GM12878 (cell line): Measurements from ENCODE around the gene OR13J1. TPM values are rescaled to one million over a fixed set of nuclear protein-coding genes. Genes with fewer than 3 reads are reported as not detected.

ENCODE experiments used
- ATAC-seq: fragments of 200-7000 bp; cut with Tn5 transposase; 3 replicates; pipeline ENCODE4 v1.9.1; 2020; ENCODE audit warnings: mild to moderate bottlenecking, moderate library complexity
- BruUV-seq: library from RNA; stranded (reverse); fragments of 400-500 nt; replicated peaks from 2 replicates; lab custom pipeline; 2021; lab: Mats Ljungman, UMichigan
- CTCF ChIA-PET: fragments of 300-600 bp; sonication (Branson Sonifier 250); formaldehyde crosslinking; extraction: SDS; loops from one replicate; lab custom pipeline; 2021; ENCODE audit warnings: inconsistent platforms; lab: Yijun Ruan, JAX
- POLR2A ChIA-PET: fragments of 350-600 bp; formaldehyde crosslinking; extraction: SDS; loops from one replicate; lab custom pipeline; 2021; ENCODE audit warnings: inconsistent platforms; lab: Charles Lee
- RAD21 ChIA-PET: fragments of 300-600 bp; sonication (Branson Sonifier 250); formaldehyde crosslinking; loops from one replicate; lab custom pipeline; 2023; ENCODE audit warnings: antibody characterized with exemption; ENCODE audit not compliant: unreplicated experiment; lab: Charles Lee
- SMC1A ChIA-PET: fragments of 300-600 bp; sonication (Branson Sonifier 250); formaldehyde crosslinking; loops from one replicate; lab custom pipeline; 2023; ENCODE audit not compliant: unreplicated experiment, uncharacterized antibody; lab: Charles Lee
- DNase-seq: peaks from one replicate; pipeline ENCODE4 v3.0.0-alpha.2; 2011; ENCODE audit warnings: low read depth, low spot score
- FAIRE-seq: peaks from 3 replicates; lab custom pipeline; 2011; peaks lifted over from hg19 to GRCh38; lab: Jason Lieb, UNC
- H2AFZ ChIP-seq: 2 replicates; pipeline ENCODE4 v1.6.0; 2011; ENCODE audit warnings: low read depth, low read length, control low read depth; ENCODE audit not compliant: control insufficient read depth
- H3K27ac ChIP-seq: 2 replicates; pipeline ENCODE4 v1.5.1; 2011; ENCODE audit warnings: control low read depth; ENCODE audit not compliant: control insufficient read depth, insufficient read depth
- H3K27me3 ChIP-seq, 2 experiments: replicated peaks in 1 of 2; 2 replicates each; pipeline versions ENCODE4 v1.6.0 to v1.6.1; 2011; ENCODE audit warnings: low read length in 1 of 2; ENCODE audit not compliant: control insufficient read depth in 2 of 2, insufficient read depth in 2 of 2
- H3K36me3 ChIP-seq, 2 experiments: 2 replicates each; pipeline ENCODE4 v1.5.1; 2011; ENCODE audit warnings: low read length in 1 of 2; ENCODE audit not compliant: control insufficient read depth in 2 of 2, insufficient read depth in 2 of 2
- H3K4me1 ChIP-seq: 2 replicates; pipeline ENCODE4 v1.6.1; 2011; ENCODE audit warnings: mild to moderate bottlenecking, low read length, moderate library complexity, mixed read lengths; ENCODE audit not compliant: control insufficient read depth, insufficient read depth
- H3K4me2 ChIP-seq: 2 replicates; pipeline ENCODE4 v1.6.0; 2011; ENCODE audit warnings: control low read depth; ENCODE audit not compliant: control insufficient read depth, insufficient read depth
- H3K4me3 ChIP-seq: fragments of 200-600 bp; sonication (generic); 2 replicates; pipeline ENCODE4 v1.5.1; 2016
- H3K79me2 ChIP-seq: 2 replicates; pipeline ENCODE4 v1.6.0; 2011; ENCODE audit warnings: low read length; ENCODE audit not compliant: control insufficient read depth, insufficient read depth
- H3K9ac ChIP-seq: 2 replicates; pipeline ENCODE4 v1.8.0; 2011; ENCODE audit warnings: low read length, control low read depth, mixed read lengths; ENCODE audit not compliant: control insufficient read depth, insufficient read depth
- H3K9me3 ChIP-seq: replicated peaks from 3 replicates; pipeline ENCODE4 v1.5.1; 2011; ENCODE audit warnings: mild to moderate bottlenecking, low read length; ENCODE audit not compliant: control insufficient read depth, insufficient read depth
- H4K20me1 ChIP-seq: 2 replicates; pipeline ENCODE4 v1.6.0; 2011; ENCODE audit not compliant: control insufficient read depth, insufficient read depth
- ASH2L ChIP-seq: fragments of 300-600, 200-600 bp; sonication (generic); IDR thresholded peaks from 2 replicates; pipeline ENCODE4 v1.6.1; 2017; ENCODE audit warnings: low read depth, mild to moderate bottlenecking, borderline replicate concordance
- BMI1 ChIP-seq: fragments of 450-650 bp; IDR thresholded peaks from 2 replicates; pipeline ENCODE4 v1.6.1; 2016; ENCODE audit warnings: mild to moderate bottlenecking, moderate library complexity, borderline replicate concordance
- CBX5 ChIP-seq: sonication (generic); IDR thresholded peaks from 2 replicates; pipeline ENCODE4 v1.6.1; 2016; ENCODE audit warnings: low read depth, moderate library complexity, mild to moderate bottlenecking, inconsistent platforms
- CREM ChIP-seq: IDR thresholded peaks from 2 replicates; pipeline ENCODE4 v1.6.1; 2014; ENCODE audit warnings: antibody characterized with exemption, low read depth
- E2F4 ChIP-seq: IDR thresholded peaks from 2 replicates; pipeline ENCODE4 v1.6.1; 2012; ENCODE audit warnings: low read depth, low read length, improper control_type of control experiment
- EP300 ChIP-seq, 2 experiments: fragments of 150-350 bp in 1 of 2; IDR thresholded peaks; 2 replicates each; pipeline ENCODE4 v1.6.1; 2011 to 2012; ENCODE audit warnings: low read depth in 2 of 2, low read length in 2 of 2, borderline replicate concordance in 1 of 2, improper control_type of control experiment in 1 of 2, inconsistent platforms in 1 of 2; ENCODE audit not compliant: control insufficient read depth in 1 of 2
- FOS ChIP-seq: IDR thresholded peaks from 3 replicates; pipeline ENCODE4 v1.6.1; 2011; ENCODE audit warnings: borderline replicate concordance; ENCODE audit not compliant: insufficient read length; ENCODE audit errors: extremely low read depth
- HDGF ChIP-seq: fragments of 450-650 bp; IDR thresholded peaks from 2 replicates; pipeline ENCODE4 v1.6.1; 2016; ENCODE audit warnings: antibody characterized with exemption
- IRF3 ChIP-seq: fragments of 450-650 bp; IDR thresholded peaks from 2 replicates; pipeline ENCODE4 v1.6.1; 2014; ENCODE audit warnings: mild to moderate bottlenecking
- JUND ChIP-seq: IDR thresholded peaks from 2 replicates; pipeline ENCODE4 v1.6.1; 2012; ENCODE audit warnings: low read depth, mild to moderate bottlenecking, low read length, improper control_type of control experiment, moderate library complexity
- PBX3 ChIP-seq: IDR thresholded peaks from 2 replicates; pipeline ENCODE4 v1.6.1; 2011; ENCODE audit warnings: mild to moderate bottlenecking, low read depth, low read length, moderate library complexity; ENCODE audit not compliant: insufficient replicate concordance
- SRF ChIP-seq, 2 experiments: IDR thresholded peaks; 2 replicates each; pipeline ENCODE4 v1.6.1; 2011; ENCODE audit warnings: low read depth in 2 of 2, low read length in 2 of 2, mild to moderate bottlenecking in 1 of 2, moderate library complexity in 1 of 2
- USF2 ChIP-seq: IDR thresholded peaks from 2 replicates; pipeline ENCODE4 v1.6.1; 2011; ENCODE audit warnings: low read depth, low read length, improper control_type of control experiment, borderline replicate concordance
- WGBS: methylation state at CpG from one replicate; pipeline ENCODE4 v1.1.6; 2016; ENCODE audit warnings: low lambda C conversion rate; ENCODE audit not compliant: insufficient replicate concordance, insufficient coverage; ENCODE audit errors: missing lambda C conversion rate; 5-methylcytosine and 5-hydroxymethylcytosine counted together
- in situ Hi-C: fragments of 300-500 bp; cut with MboI; formaldehyde crosslinking; loops from 9 replicates; pipeline ENCODE4 v1.14.3; 2018; ENCODE audit warnings: mixed read lengths
- intact Hi-C: fragments of 100-400 bp; cut with micrococcal nuclease; formaldehyde crosslinking; loops from one replicate; pipeline ENCODE4 v1.14.2; 2022; ENCODE audit not compliant: unreplicated experiment
- polyA plus RNA-seq, 11 experiments: library from polyadenylated mRNA; depleted of rRNA in 4 of 11; unstranded in 6 of 11; stranded (reverse) in 5 of 11; fragments of >200 nt; fragmentation: Nextera tagmentation in 4 of 11; fragmentation: Illumina TruSeq in 1 of 11; extraction: Ambion mirVana in 4 of 11; extraction: Trizol in 1 of 11; gene quantifications; 1 replicate in 1 of 11; 2 replicates in 10 of 11; pipeline versions ENCODE4 v1.2.1 to v1.2.3, GENCODE V29; 2011 to 2016; ENCODE audit warnings: inconsistent platforms in 2 of 11, missing spikeins in 2 of 11, low read depth in 1 of 11
- total RNA-seq, 4 experiments: library from RNA; depleted of rRNA in 3 of 4; stranded (reverse); fragments of >200 nt in 3 of 4; fragmentation: Illumina TruSeq in 1 of 4; extraction: Trizol in 1 of 4; gene quantifications; 2 replicates each; pipeline versions ENCODE4 v1.2.1 to v1.2.3, GENCODE V29; 2013 to 2021

OR13J1 gene
- total and polyA plus RNA-seq, 10 of the 15 experiments (the other 5 are each of a cell fraction or from before 2014, with no cell fraction given): not detected

- SMC1A ChIA-PET: interaction anchor here (0.9 to 3.0 kb wide), 4 partner anchors 9 to 25 kb away, joined by 3 to 13 read pairs (median 4); no protein-coding TSS in a partner anchor
- BruUV-seq: no TSS peak
- FAIRE-seq: no peak
Observed at GRCh38 chr9:35856882-35857281, 13.3 kb downstream of the OR13J1 start.

More at GRCh38 chr9:35856882-35857281, 13.3 kb downstream of the OR13J1 start:
- no peak for TF ChIP-seq ASH2L
- TF ChIP-seq E2F4: no peak
- no peak for TF ChIP-seq USF2
- TF ChIP-seq JUND: no peak
- no peak for TF ChIP-seq HDGF
- TF ChIP-seq CREM: no peak
- no peak for TF ChIP-seq SRF (IDR thresholded peaks at IDR 0.05; ENCODE audit: low read depth in 2 of 2, low read length in 2 of 2)
- no peak for TF ChIP-seq BMI1
- no peak for TF ChIP-seq PBX3
- TF ChIP-seq IRF3: no peak
- TF ChIP-seq EP300 (IDR thresholded peaks at IDR 0.05; ENCODE audit: borderline replicate concordance in 1 of 2, control insufficient read depth in 1 of 2, low read depth in 2 of 2, low read length in 2 of 2): no peak
- TF ChIP-seq FOS: no peak
- no peak for TF ChIP-seq CBX5
- Histone ChIP-seq H3K36me3 (no peaks in the 10 kb centered on the region), H4K20me1 (no peaks in the 10 kb centered on the region), H3K79me2 (no peaks in the 10 kb centered on the region), H3K4me3 (no peak overlapping the region), H2AFZ (no peak overlapping the region), H3K9ac (no peak overlapping the region), H3K4me2 (no peak overlapping the region), H3K27ac (no peak overlapping the region), H3K4me1 (no peaks in the 10 kb centered on the region), H3K9me3 (no peaks in the 10 kb centered on the region), H3K27me3 (no peaks in the 10 kb centered on the region)
- in situ Hi-C loops (no loop called here), intact Hi-C loops (no loop called here)
- POLR2A ChIA-PET: interaction anchor here (1.6 kb wide), 1 partner anchor 9 kb away, joined by 5 read pairs; no protein-coding TSS in a partner anchor
- RAD21 ChIA-PET: interaction anchor here (0.6 to 4.7 kb wide), 2 partner anchors 21 to 30 kb away, joined by 3 to 18 read pairs; no protein-coding TSS in a partner anchor
- 63% methylated on average over 5 of the region's 5 CpGs for whole genome bisulfite sequencing
- no peak for ATAC-seq
- DNase-seq: no peak
- CTCF ChIA-PET: interaction anchor here (1.4 to 12.7 kb wide), 5 partner anchors 8 to 69 kb away, joined by 3 to 92 read pairs (median 7); partner anchors contain the start of genes FAM221B and TMEM8B
